DMS79 (cell line): ENCODE results near the gene CTCFL.

Experiments used
- DNase-seq: peaks from one replicate; lab custom pipeline; 2025; lab: John Stamatoyannopoulos, UW

CTCFL gene

DNA sequence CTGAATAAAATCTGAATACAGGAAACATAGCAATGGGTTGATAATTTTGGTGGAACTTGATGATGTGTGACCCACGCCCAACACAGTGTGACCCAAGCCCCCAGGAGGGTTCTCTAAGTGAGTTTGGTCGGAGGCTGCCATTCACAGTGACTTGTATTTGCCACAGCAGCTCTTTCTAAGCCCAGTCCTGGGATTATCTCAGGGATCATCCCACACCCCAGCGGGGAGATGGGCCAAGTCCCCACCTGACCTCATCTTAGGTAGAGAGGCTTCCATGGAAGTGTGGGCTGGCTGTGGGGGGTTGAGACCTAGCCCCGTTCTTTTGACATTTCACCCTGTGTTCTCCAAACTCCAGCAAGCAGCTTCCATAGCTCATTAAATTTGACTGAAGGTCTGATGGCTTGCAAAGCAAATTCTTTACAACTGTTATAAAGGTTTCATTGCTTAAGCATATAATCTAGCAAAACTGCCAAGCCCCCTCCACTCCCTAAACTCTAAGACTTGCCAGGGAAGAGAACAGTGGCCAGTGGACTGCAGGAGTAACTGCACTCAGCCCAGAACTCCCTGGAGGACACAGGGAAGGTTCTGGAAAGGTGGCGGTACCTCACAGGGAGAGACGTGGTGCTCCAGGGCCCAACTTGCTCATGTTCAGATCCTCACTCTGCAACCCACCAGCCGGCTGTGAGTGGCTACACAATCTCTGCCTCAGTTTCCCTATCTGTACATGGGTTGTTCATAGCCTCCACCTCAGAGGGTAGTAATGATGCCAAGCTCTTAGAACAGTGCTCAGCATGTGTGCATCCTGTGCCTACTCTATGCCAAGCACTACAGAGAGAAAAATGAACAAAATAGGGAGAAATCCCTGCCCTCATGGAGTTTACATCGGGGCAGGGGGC, 35.0 kb upstream of the CTCFL start:
- no peak for DNase-seq

- no peak for DNase-seq
Observed at GRCh38 chr20:57559289-57559634, 34.3 kb upstream of the CTCFL start.

- no peak for DNase-seq
Observed at GRCh38 chr20:57558614-57559288, 33.8 kb upstream of the CTCFL start.

DNA sequence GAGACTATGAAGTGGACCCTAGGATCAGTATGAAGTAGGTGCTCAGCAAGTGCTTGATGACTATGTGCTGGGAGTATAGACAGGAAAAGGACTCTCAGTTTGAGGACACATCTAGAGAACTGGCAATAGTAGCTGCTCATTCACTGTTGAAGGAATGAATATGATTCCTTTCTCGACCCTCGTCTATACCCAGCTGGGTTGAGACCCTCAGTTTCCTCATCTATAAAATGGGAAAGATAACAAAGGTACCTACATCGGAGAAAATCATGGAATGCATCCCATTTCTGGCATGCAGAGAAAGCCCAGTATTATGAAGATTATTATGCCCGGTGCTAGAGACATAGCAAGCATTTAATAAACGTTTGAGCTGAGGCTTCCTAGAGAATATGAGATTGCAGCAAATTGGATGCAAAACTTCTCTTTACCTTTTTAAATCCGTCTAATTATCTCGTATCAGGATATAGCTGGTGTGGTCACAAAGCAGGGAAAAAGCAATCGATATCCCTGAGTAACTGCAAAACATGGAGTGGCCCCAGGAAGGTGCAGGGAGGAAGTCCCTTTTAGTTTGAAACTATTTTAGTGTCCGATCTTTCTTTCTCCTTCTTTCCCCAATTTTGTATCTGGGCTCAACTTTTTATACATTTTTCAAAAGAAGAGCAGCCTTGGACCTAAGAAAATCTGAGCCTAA, 33.1 kb upstream of the CTCFL start:
- DNase-seq = no peak

GRCh38 chr20:57556980-57557274, 32.0 kb upstream of the CTCFL start:
- DNase-seq = no peak

DNA sequence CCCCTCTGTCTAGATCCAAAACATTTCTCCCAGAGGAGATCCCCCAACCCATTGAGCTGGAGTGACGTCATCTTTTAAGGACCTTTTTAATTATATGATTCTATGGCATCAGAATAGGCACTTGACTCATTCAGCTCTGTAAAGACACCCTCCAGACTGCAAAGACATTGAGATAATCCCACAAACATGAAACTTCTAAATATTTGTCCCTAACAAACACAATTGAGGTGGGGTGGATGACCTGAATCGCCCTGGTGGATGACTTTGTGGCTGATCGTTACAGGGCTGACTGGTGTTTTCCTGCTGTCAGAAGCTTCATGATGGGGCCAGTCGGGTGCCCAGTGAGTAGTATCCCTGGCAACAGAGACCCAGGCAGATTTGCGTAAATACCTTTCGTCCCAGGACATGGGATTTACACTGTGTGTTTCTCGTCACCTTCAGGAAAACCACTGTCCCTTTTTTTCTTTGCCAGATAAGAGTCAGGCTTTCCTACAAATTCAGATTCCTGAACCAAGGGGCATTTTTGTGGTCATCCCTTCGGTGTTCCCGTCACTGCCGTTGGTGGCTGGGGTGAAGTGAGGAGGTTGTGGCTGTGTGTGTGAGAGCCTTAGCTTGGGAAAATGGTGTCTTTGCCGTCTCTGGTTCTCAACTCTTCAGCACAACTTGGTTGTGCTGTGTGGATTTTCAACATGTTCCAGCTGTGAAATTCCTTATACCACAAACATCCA, 30.7 kb upstream of the CTCFL start:
- DNase-seq = no peak

DNA sequence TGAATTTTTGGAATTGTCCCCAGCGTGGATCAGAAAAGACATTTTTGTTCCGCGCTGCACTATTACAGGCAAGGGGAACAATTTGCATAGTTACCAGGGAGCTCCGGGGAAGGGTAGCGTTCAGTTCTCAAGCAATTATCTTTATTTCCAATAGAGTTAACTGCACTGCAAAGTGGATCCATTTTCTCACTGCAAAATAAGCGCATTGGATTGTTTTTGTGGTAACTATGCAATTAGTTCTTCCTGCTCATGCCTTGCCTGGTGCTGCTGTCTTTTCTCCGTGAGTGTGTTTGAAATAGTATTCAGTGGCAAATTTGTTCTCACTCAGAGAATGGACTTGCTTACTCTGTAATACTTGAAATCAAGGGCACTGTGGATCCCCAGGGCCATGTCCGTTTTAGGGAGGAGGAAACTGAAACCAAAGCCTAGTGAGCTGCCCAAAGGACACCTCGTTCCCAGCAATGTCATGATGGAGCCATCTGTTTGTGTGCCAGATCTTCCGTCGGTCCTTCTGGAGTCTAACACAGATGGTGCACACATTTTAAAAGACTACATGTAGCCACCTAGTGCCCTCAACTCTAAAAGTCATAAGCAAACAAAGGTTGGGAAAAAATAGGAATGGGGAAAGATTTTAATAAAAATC, 28.6 kb upstream of the CTCFL start:
- no peak for DNase-seq

DNA sequence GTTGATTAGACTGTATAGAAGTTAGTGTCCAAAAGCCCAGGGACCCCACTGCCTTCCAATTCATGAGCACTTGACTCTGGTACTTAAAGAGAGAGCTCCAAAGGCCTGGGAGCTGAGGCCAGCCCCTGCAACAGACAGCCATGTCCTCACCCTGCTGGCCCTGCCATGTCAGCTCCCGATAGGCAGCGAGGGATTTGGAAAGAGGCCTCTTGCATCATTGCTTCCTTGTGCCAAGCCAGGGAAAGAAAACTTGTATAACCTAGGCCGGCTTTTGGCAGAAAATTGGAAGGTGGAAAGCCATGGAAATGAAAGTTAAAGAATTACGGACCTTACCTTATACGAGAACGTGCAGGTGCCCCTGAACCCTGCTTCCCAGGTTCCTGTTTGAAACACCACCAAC, 27.5 kb upstream of the CTCFL start:
- DNase-seq = no peak

- DNase-seq = no peak
Observed at GRCh38 chr20:57548177-57549058, 23.5 kb upstream of the CTCFL start.

DNA sequence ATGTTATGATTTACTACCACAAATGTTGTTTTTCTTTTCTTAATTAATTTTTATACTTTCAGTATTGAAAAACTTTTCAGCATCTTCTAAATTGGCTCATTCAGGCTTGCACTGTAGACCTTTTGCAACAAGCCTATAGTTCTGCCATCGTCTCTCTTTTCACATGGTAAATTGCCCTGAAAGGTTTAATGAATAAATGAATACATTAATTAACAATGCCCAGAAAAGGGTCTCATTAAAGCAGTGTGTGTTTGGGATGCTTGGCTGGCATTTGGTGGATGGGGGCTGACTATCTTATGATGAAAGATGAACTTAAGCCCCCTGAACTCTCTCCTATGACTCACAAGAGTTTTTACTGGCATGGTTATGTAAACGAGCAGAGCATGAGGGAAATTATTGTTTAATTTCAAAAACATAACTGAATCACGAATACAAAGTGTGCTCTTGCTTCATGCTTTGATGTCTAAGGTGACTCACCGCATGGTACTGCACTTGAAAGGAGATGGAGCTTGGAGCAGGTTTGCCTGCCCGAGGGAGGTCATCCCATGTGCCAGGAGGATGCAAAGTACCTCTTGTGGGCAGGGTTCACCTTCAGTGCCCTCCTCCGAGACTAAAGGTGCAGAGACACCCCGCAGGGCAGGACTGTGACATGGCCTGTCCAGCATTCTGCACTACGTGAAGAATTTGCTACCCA, 22.2 kb upstream of the CTCFL start:
- peak; percentile 28 for DNase-seq

GRCh38 chr20:57545927-57546662, 21.2 kb upstream of the CTCFL start:
- DNase-seq = no peak

- no peak for DNase-seq
Observed at GRCh38 chr20:57544838-57545564, 20.1 kb upstream of the CTCFL start.

- no peak for DNase-seq
Observed at GRCh38 chr20:57543754-57544153, 18.8 kb upstream of the CTCFL start.

DNA sequence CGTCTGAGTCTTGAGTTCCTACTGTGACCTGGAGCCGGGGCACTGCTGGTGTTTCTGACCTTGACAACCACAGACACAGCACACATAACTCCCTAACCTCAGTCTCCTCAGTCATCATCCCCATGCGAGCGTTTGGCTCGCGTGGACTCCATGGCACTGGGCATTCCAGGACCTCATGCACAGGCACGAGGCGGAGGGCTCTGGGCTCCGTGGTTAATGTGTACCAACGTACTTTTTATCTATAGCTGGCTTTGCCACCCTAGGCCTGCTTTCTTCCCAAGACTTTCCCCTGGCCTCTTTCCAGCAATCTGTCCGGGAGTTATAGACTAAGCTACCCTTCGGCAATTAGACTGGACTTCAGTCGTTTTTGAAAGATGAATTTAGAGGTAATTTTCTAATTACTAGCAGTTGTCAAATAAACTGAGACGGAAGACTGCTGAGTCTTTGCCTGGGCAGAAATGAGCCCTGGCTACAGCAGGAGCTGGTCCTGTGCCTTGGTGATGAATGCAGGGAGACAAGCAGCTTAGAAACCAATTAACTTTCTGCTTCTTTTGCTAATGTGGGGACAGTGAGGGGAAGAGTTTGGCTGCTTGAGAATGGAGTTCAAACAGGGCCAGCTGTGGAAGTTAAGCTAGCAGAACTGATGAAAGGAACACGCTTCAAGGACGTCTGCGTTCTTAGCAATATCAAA, 16.1 kb upstream of the CTCFL start:
- no peak for DNase-seq

GRCh38 chr20:57539889-57540288, 14.9 kb upstream of the CTCFL start:
- DNase-seq = no peak

DNA sequence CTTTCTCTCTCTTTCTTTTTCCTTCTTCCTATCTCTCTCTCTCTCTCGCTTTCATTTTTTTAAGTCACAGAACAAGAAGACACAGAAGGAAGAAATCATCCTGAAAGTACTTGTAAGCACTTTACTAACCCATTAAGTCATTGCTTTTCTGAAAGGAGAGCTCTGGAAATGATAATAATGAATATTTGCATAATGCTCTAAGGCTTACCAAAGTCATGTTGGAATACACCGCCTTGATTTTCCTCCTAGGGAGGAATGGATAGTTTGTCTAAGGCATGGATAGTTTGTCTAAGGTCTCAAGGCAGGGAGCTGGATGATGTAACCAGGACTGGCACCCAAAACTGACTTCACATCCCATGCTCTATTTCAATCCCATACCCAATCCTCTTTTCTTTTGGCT, 12.9 kb upstream of the CTCFL start:
- DNase-seq = no peak

DNA sequence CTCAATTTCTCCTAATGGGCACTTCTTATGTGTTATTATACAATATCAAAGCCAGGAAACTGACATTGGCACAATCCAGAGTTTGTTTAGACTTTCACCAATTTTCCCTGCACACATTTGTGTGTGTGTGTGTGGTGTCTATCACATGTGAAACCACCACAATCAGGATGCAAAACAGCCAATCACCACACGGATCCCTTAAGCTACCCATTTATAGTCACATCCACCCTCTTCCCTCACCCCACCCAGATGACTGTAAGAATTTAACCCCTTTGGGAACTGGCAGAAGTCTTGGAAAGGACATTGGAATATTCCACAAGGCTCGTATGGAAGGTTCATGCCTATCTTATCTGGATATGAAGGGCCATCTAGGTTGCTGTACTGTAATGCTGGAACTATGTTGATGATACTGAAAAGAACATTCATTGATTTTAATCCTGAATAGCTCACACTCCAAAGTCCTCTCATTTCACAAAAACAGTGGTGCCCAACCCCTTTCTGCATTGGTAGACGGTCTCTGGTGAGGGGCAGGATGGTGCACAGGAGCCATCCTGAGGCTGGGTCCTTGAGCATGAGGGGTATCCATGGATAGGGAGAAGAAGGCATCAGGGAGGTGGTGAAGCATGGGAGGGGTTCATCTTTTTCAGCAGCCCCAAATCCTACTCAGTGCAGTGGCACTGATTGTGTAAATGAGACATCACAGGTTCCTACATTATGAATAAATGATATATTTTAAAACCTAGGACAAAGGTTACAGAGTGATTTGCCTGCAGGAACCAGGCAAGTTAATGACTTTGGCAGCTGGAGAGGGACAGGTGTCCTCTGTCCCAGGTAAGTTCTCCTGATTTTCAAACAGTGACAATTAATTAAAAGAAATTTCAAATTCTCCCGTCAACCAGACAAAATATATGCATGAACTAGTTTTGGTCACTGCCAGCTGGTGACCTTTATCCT, 12.1 kb upstream of the CTCFL start:
- DNase-seq = no peak
